NB4 (cell line): ENCODE data around the gene RNF150.

Source experiments
- DNase-seq: peaks from one replicate; pipeline ENCODE4 v3.0.0; 2010; ENCODE audit warnings: low read depth
- H3K4me3 ChIP-seq: one replicate; pipeline ENCODE4 v1.5.1; 2011; ENCODE audit warnings: mild to moderate bottlenecking, low read depth, low read length, moderate library complexity
- MYC ChIP-seq: IDR thresholded peaks from 2 replicates; pipeline ENCODE4 v1.6.1; 2011; ENCODE audit warnings: low read depth, low read length
- POLR2A ChIP-seq: IDR thresholded peaks from 2 replicates; pipeline ENCODE4 v1.6.1; 2011; ENCODE audit warnings: mild to moderate bottlenecking; ENCODE audit not compliant: insufficient read length; ENCODE audit errors: extremely low read depth
- TF ChIP-seq, protein P1 (sequence below): IDR thresholded peaks from one replicate; pipeline ENCODE4 v1.5.1; 2012; ENCODE audit warnings: low read depth, low read length
- TF ChIP-seq, protein P2 (sequence below): IDR thresholded peaks from 2 replicates; pipeline ENCODE4 v1.6.1; 2011; ENCODE audit warnings: low read depth, low read length

RNF150 gene

DNA sequence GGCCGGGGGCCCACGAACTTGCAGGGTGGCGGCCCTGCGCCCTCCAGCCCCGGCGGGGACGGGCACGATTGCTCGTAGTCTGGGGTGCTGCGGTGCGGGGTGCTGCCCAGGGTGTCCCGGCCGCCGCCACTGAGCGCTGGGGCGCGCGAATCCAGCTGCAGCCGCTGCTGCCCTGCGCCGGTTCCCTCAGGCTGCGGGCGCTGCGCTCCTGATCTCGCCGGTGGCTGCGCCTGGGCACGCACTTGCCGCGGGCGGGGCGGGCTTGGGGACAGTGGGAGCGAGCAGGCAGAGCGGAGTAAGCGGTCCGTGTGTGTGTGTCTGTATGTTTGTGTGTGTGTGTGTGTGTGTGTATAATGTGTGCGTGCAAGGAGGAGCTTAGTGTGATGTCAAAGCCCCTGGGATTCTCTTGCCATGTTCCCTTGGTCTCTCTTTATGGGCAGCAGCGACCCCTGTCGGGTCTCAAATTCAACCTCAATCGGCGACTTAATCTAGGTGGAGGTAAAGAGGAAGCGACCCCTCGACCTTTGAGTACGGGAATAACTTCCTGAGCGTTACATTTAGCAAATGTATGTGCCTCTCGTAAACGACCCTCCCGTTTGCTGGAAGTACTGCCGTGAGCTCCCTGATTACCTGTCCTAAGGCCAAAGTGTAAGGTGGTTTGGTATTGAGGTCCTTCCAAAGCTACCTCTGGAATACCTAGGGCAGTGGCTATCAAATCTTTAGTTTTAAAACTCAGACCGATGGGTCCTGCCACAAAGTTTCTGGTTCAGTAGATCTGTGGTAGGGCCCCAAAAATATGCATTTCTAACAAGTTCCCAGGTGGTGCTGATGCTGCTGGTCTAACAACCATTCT is at the start of gene RNF150:
Gene RNF150 (minus strand): TSS at position 324 of the 853 bp plus-strand sequence.
- H3K4me3 ChIP-seq, result no peak within 1 kb of the TSS
- TF ChIP-seq, protein P1, sequence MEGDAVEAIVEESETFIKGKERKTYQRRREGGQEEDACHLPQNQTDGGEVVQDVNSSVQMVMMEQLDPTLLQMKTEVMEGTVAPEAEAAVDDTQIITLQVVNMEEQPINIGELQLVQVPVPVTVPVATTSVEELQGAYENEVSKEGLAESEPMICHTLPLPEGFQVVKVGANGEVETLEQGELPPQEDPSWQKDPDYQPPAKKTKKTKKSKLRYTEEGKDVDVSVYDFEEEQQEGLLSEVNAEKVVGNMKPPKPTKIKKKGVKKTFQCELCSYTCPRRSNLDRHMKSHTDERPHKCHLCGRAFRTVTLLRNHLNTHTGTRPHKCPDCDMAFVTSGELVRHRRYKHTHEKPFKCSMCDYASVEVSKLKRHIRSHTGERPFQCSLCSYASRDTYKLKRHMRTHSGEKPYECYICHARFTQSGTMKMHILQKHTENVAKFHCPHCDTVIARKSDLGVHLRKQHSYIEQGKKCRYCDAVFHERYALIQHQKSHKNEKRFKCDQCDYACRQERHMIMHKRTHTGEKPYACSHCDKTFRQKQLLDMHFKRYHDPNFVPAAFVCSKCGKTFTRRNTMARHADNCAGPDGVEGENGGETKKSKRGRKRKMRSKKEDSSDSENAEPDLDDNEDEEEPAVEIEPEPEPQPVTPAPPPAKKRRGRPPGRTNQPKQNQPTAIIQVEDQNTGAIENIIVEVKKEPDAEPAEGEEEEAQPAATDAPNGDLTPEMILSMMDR, result peak; percentile 10
- TF ChIP-seq POLR2A, result no peak
- peak; percentile 16 for DNase-seq

GRCh38 chr4:141180991-141181761 is 47.9 kb upstream of the RNF150 start:
- no peak overlapping the region for H3K4me3 ChIP-seq
- no peak for TF ChIP-seq MYC
- TF ChIP-seq, protein P1, result no peak
- TF ChIP-seq, protein P2, sequence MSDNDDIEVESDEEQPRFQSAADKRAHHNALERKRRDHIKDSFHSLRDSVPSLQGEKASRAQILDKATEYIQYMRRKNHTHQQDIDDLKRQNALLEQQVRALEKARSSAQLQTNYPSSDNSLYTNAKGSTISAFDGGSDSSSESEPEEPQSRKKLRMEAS, result no peak
- no peak for TF ChIP-seq POLR2A
- DNase-seq, result no peak

DNA sequence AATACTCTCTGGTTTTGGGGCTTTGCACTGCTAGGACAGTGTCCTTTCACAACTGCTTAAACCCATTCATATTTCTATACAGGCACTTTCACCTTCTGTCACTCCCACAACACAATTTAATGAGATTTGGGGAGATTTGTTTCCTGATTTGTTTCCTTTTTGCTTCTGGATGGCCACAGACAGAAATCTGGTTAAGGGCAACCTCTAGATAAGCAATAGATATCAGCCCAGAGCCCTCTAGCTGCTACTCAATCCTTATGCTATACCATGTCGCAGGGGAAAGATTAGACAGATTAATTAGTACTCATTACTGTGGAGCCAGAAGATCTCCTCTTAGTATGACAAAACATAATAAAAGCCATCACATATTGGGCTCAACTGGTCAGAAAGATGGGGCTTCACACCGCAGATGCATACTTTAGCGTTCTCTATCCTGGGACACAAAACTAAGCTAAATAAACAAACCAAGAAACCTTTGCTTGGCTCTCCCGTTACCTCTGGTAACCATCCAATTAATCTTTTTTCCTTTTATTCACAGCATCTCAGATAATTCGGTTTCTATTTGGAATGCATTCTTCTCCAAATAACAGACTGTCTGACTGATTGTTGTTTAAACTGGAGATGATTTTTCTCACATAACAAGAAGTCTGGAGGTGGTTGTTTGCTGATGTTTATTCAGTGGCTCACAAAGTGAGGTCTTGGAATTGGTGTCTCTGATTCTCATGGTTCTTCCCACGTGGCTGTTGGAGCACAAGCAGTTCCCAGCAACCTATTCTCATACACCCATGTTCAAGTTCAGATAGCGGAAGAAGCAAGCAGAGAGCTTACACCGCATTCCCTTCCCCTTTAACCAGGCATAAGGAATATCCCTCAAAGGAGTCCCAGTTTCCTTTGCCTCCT is 46.5 kb upstream of the RNF150 start:
- no peak for DNase-seq
- TF ChIP-seq POLR2A, result no peak
- no peak for TF ChIP-seq MYC
- TF ChIP-seq, protein P1, result no peak
- TF ChIP-seq, protein P2, result no peak
- H3K4me3 ChIP-seq, result no peak overlapping the region

GRCh38 chr4:141177171-141177570 is 43.9 kb upstream of the RNF150 start:
- DNase-seq, result no peak
- TF ChIP-seq, protein P2, result no peak
- TF ChIP-seq POLR2A (no peak), MYC (no peak)
- TF ChIP-seq, protein P1, result no peak
- H3K4me3 ChIP-seq, result no peak overlapping the region

DNA sequence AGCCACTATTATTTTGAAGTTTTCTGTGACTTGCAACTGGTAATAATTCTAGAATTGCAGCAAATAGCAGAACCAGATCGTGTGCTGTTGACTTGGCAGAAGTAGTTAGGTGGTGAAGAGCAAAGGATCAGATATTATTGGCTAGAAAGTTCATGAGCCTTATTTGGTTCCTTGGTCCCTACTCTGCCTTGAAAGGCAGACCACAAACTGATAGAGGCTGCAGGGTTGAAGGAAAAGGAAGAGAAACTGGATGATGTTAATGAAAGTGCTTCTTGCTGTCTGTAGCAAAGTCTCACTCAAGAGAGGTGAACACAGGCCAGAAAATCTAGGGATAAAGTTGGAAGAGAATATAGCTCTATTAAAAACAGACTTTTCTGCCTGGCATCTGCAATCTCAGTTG is 41.2 kb upstream of the RNF150 start:
- TF ChIP-seq, protein P2, result no peak
- TF ChIP-seq, protein P1, result no peak
- no peak for TF ChIP-seq MYC
- TF ChIP-seq POLR2A, result no peak
- DNase-seq, result no peak
- H3K4me3 ChIP-seq, result no peak overlapping the region
